Epithelial cell of proximal tubule (primary cell): ENCODE measurements around the gene PHLPP1. TPM values are rescaled to one million over a fixed set of nuclear protein-coding genes. Genes with fewer than 3 reads are reported as not detected.
"Not testable (repeated sequence)": the region's sequence is repeated elsewhere in the genome, so short reads cannot be mapped to it uniquely, and the experiment has no call there.

Experiments used
- DNase-seq: peaks from one replicate; pipeline ENCODE4 v3.0.0-alpha.2; 2011; ENCODE audit warnings: low read depth
- H3K4me3 ChIP-seq: 2 replicates; pipeline ENCODE4 v1.5.1; 2011; ENCODE audit warnings: low read depth, mild to moderate bottlenecking, low read length
- CTCF ChIP-seq: conservative IDR thresholded peaks from 2 replicates; pipeline ENCODE4 v1.5.1; 2012; ENCODE audit warnings: low read depth, mild to moderate bottlenecking, low read length
- total RNA-seq: library from RNA; depleted of rRNA; stranded (reverse); fragments of >200 nt; gene quantifications from 2 replicates; pipeline ENCODE4 v1.2.3, GENCODE V29; 2015

Gene PHLPP1
- total RNA-seq, 1 donor from 2014 or later: 9.0 TPM

- H3K4me3 ChIP-seq: no peak overlapping the region
- peak; percentile 36 for TF ChIP-seq CTCF
- no peak for DNase-seq
Measured at GRCh38 chr18:62802523-62802922, 87.2 kb downstream of the PHLPP1 start.

- no peak overlapping the region for H3K4me3 ChIP-seq
- DNase-seq: no peak
- TF ChIP-seq CTCF: no peak
Measured at GRCh38 chr18:62807396-62807795, 92.1 kb downstream of the PHLPP1 start.

GRCh38 chr18:62808123-62808522 is 92.8 kb downstream of the PHLPP1 start:
- no peak for TF ChIP-seq CTCF
- DNase-seq: no peak

DNA sequence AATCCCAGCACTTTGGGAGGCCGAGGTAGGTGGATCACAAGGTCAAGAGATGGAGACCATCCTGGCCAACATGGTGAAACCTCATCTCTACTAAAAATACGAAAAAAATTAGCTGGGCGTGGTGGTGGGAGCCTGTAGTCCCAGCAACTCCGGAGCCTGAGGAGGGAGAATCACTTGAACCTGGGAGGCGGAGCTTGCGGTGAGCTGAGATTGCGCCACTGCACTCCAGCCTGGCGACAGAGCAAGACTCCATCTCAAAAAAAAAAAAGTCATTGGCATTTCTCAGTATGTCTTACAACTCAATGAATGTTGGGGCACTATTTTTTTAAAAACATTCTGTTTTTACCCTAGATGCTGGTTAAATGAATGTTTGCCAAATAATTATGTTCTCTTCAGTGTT is 94.1 kb downstream of the PHLPP1 start:
- DNase-seq, H3K4me3 ChIP-seq: not testable (repeated sequence)

More at GRCh38 chr18:62808123-62808522, 92.8 kb downstream of the PHLPP1 start:
- H3K4me3 ChIP-seq: no peak overlapping the region

DNA sequence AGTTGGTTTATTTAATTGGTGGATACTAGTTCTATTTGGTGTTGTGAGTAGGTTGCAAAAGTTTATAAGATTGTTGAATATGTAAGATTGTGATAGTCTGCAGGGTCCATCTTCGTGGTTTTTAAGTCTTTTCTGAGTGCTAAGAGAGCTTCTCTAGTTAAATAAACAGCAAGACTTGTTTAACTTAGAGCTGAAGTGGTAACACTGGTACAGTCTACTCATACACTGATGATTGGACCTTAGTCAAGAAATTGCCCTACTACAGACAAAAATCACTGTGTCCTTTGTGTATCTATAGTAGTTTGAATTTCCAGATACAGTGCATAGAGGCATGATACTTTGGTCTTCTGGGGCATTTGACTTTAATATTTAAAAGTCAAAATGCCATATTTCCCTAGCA is 94.6 kb downstream of the PHLPP1 start:
- no peak overlapping the region for H3K4me3 ChIP-seq
- no peak for DNase-seq
- TF ChIP-seq CTCF: no peak

DNA sequence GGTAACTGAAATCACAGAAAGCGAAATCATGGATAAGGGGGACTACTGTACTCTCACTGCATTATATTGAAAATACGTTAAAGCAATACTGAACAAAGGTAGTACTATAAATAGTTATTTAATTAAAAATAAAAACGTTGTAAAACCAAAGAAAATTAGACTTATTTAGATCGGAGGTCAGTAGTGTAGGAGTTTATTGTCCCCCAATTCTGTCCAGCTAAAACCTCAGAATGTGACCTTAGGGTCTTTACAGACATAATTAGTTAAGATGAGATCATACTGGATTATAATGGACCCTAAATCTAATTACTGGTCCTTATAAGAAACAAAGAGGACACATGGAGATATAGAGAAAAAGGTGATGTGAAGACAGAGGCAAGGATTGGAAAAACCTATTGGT is 95.3 kb downstream of the PHLPP1 start:
- no peak for TF ChIP-seq CTCF
- DNase-seq: no peak
- H3K4me3 ChIP-seq: no peak overlapping the region

DNA sequence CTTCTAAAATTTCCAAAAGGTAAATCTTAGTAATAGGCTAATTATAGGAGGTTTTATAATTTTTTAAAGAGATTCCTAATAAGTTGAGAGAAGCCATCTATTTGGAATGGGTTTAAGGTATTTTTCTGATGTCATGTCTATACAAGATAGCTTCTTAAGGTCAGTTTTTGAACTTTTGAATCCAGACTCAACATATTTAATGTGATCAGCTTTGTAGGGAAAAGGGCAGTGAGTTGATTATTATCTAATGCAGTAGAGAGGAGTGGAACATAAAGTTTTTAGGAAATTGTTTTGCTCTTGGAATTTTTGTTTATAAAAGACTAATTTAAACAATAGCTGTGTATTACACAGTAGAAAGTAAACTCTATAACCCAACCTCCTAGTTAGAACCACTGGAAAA is 96.3 kb downstream of the PHLPP1 start:
- no peak for TF ChIP-seq CTCF
- H3K4me3 ChIP-seq: no peak overlapping the region
- DNase-seq: no peak

DNA sequence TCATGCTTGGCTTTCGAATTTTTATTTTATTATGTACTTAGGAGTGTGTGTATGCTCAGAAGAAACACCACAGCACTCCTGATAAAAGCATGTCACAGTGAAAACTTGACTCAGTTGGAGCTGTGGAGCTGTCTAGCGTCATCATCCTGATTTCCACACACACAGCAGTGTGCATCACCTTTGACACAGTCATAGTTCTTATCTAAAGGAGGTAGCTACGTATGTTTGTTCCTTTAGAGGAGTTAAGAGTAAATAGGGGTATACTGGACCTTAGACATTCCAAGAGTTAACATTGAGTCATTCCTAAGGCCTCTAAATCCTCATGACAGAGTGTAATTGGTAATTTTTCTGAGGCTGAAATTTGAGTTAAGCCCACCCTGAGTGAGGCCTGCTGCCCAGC is 96.9 kb downstream of the PHLPP1 start:
- H3K4me3 ChIP-seq: no peak overlapping the region
- no peak for DNase-seq
- no peak for TF ChIP-seq CTCF
